ENCODE measurements around the gene DRAM2.
A peak's percentile ranks its signal among the peaks of the same experiment; 100 is the strongest.

DRAM2 gene

DNA sequence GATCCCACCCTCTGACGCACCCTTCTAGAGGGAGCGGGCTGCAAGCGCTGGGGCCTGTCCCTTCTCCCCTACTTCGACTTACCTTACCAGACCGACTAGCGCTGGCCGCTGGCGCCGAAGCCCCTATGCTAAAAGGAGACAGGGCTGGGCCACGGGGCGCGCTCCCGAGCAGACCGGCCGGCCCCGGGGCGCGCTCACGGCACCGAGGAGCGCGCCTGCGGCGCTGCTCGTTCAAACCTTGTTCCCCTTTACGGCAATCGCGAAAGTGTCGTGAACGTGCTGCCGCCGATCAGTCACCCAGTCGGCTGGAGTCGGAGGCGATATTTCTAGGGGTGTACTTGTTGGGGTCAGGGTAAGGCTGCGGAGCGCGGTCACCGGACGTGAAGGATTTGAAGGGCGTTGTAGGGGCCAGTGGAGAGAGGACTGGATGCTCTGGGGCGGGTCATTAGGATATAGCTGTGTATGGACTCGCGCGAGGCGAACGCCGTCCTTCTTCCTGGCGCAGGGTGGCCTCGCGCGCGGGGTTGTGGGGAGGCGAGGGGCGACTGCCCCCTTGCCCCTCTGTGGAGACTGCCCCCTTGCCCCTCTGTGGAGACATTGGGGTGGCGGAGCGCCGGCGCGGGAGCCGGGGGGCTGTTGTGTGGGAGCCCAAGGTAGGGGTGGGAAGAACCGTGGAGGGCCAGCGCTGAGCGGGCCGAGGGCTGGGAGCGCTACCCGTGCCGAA lies at the start of gene DRAM2, which contains the start of gene CEPT1:
TSS of gene DRAM2 (minus strand) at position 138 of the 724 bp plus-strand sequence. CDS start 8,539 bp downstream, outside the sequence.
TSS of gene CEPT1 (plus strand) at position 268 of the 724 bp plus-strand sequence. CDS start 7,492 bp downstream, outside the sequence.
- Histone ChIP-seq H3K4me3 (peak within 1 kb of the TSS; percentile 92), H3K27ac (peak within 1 kb of the TSS; percentile 96), H3K9me3 (ENCODE audit: low read depth, low read length) (no peaks in the 10 kb centered on the region), H3K9ac (ENCODE audit: insufficient read length) (peak within 1 kb of the TSS; percentile 88), H3K36me3 (ENCODE audit: insufficient read depth, low read length) (peaks cover 22% of the 10 kb centered on the region)
- TF ChIP-seq EZH2 (IDR thresholded peaks at IDR 0.05) (no peak), FOXP2 (optimal IDR thresholded peaks at IDR 0.05; ENCODE audit: control extremely low read depth, extremely low read length, insufficient read depth) (no peak), POLR2AphosphoS5 (IDR thresholded peaks at IDR 0.05; ENCODE audit: borderline replicate concordance, low read depth, low read length) (peak; percentile 88)
- DNase-seq (ENCODE audit: low read depth, low spot score): peak; percentile 72

DNA sequence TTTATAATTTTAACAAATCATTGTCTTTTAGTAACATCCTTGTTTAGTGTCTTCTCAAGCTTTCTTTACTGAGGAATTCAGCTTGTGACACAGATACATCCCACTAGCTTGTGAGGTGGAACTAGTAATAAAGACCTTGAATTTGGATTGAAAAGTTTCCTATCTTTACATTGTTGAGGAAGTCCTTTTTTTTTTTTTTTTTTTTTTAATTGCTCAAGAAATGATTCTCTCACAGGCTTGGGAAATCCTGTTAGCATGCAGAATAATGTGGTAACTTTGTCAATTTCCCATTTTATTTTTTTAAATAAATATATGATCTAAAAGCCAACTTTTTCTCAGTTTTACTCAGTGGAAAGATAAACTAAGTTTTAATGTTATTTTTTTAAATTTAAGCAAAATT lies 44.8 kb upstream of the DRAM2 start:
- Histone ChIP-seq H3K9ac (ENCODE audit: insufficient read length) (no peak overlapping the region), H3K4me3 (no peak overlapping the region), H3K36me3 (ENCODE audit: insufficient read depth, low read length) (peaks cover 53% of the 10 kb centered on the region), H3K27ac (no peak overlapping the region), H3K9me3 (ENCODE audit: low read depth, low read length) (no peaks in the 10 kb centered on the region)
- DNase-seq (ENCODE audit: low read depth, low spot score): no peak
- TF ChIP-seq EZH2 (IDR thresholded peaks at IDR 0.05) (no peak), POLR2AphosphoS5 (IDR thresholded peaks at IDR 0.05; ENCODE audit: borderline replicate concordance, low read depth, low read length) (no peak), FOXP2 (optimal IDR thresholded peaks at IDR 0.05; ENCODE audit: control extremely low read depth, extremely low read length, insufficient read depth) (no peak)

DNA sequence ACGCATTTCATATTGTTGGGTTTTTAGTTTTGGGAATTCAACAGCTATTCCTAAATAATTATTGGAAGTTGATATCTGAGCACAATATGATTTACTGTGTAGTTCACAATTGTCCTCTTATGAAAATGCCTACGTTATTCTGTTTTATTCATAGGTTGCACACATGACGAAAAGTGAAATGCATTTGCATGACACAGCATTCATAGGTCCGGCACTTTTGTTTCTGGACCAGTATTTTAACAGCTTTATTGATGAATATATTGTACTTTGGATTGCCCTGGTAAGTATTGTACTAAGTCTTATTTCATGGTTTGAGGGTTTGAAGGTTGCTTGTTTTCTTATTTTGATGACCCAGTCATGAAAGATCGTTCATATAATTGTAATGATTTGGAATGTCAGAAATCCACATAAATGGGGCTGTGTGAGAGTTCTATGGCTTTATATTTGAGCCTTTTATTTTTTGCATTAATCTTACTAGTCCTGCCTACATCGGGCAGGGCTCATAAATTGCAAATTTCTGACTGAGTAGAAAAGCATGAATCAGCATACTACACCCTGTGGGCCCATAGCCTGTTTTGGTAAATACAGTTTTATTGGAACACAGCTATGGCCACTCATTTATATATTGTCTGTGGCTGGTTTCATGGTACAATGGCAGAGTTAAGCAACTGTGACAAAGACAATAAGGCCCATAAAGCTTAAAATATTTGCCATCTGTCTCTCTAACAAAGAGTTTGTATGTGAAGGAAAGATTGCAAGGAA lies 43.6 kb upstream of the DRAM2 start:
- TF ChIP-seq EZH2 (IDR thresholded peaks at IDR 0.05): no peak
- no peak for TF ChIP-seq FOXP2 (optimal IDR thresholded peaks at IDR 0.05; ENCODE audit: control extremely low read depth, extremely low read length, insufficient read depth)
- TF ChIP-seq POLR2AphosphoS5 (IDR thresholded peaks at IDR 0.05; ENCODE audit: borderline replicate concordance, low read depth, low read length): no peak
- Histone ChIP-seq H3K36me3 (ENCODE audit: insufficient read depth, low read length) (peaks cover 57% of the 10 kb centered on the region), H3K9me3 (ENCODE audit: low read depth, low read length) (no peaks in the 10 kb centered on the region), H3K4me3 (no peak overlapping the region), H3K27ac (no peak overlapping the region), H3K9ac (ENCODE audit: insufficient read length) (no peak overlapping the region)
- no peak for DNase-seq (ENCODE audit: low read depth, low spot score)

DNA sequence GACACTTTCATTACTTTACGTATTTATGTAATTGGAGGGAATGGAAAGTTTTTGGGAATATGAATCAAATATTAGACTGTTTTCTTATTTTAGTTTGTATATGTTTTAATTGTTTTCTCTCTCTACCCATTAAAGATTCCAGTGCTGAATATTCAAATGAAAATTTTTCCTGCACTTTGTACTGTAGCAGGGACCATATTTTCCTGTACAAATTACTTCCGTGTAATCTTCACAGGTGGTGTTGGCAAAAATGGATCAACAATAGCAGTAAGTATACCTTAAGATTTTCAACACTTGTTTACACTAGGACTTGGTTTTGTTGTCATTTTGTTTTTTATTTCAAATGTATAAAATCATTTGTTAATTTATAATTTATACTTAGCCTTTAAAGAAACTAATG lies 42.2 kb upstream of the DRAM2 start:
- Histone ChIP-seq H3K9me3 (ENCODE audit: low read depth, low read length) (no peaks in the 10 kb centered on the region), H3K9ac (ENCODE audit: insufficient read length) (no peak overlapping the region), H3K36me3 (ENCODE audit: insufficient read depth, low read length) (peaks cover 51% of the 10 kb centered on the region), H3K27ac (no peak overlapping the region), H3K4me3 (no peak overlapping the region)
- no peak for DNase-seq (ENCODE audit: low read depth, low spot score)
- TF ChIP-seq FOXP2 (optimal IDR thresholded peaks at IDR 0.05; ENCODE audit: control extremely low read depth, extremely low read length, insufficient read depth): no peak
- TF ChIP-seq POLR2AphosphoS5 (IDR thresholded peaks at IDR 0.05; ENCODE audit: borderline replicate concordance, low read depth, low read length): no peak
- no peak for TF ChIP-seq EZH2 (IDR thresholded peaks at IDR 0.05)

DNA sequence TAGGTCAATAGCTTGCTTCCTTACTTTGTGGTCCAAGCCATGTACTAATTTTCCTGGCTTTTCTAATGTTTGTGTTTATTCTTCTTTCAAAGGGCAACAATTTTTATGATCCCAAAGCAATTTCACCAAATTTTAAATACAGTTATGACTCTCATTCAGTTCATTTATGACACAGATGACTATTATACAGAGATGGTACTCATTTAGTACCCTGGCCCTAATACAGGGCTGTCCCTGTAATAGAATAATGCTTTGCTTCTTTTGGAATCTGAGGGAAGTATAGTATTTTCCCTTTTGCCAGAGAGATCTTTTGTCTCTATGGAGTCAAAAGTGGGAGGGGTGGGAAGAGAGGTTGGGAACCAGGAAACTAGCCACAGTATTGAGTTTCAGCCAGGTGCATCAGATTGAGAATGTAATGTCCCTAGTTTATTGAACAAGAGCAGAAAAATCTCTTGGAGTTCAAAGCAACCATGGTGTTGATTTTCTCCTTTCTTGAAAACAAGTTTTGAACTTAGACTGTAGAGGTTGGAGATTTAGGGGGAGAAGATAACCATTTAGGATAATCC lies 40.2 kb upstream of the DRAM2 start:
- no peak for TF ChIP-seq POLR2AphosphoS5 (IDR thresholded peaks at IDR 0.05; ENCODE audit: borderline replicate concordance, low read depth, low read length)
- Histone ChIP-seq H3K9me3 (ENCODE audit: low read depth, low read length) (no peaks in the 10 kb centered on the region), H3K36me3 (ENCODE audit: insufficient read depth, low read length) (peaks cover 40% of the 10 kb centered on the region), H3K9ac (ENCODE audit: insufficient read length) (no peak overlapping the region), H3K4me3 (no peak overlapping the region), H3K27ac (no peak overlapping the region)
- DNase-seq (ENCODE audit: low read depth, low spot score): no peak

DNA sequence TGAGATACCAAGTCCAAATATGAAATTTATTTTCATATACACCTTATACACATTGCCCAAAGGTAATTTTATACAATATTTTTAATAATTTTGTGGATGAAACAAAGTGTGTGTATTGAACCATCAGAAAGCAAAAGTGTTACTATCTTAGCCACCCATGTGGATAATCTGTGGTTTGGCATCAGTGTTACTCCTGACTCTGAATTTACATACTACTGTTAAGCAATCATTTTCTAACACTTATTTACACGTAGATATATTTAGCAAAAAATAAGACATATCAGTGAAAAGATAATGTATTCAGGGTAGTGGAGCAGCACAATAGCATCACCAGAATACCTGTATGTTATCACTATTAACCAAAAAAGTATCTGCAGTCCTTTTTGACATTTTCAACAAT lies 36.8 kb upstream of the DRAM2 start:
- Histone ChIP-seq H3K4me3 (no peak overlapping the region), H3K36me3 (ENCODE audit: insufficient read depth, low read length) (peaks cover 36% of the 10 kb centered on the region), H3K27ac (no peak overlapping the region), H3K9me3 (ENCODE audit: low read depth, low read length) (no peaks in the 10 kb centered on the region), H3K9ac (ENCODE audit: insufficient read length) (no peak overlapping the region)
- no peak for DNase-seq (ENCODE audit: low read depth, low spot score)
- TF ChIP-seq POLR2AphosphoS5 (IDR thresholded peaks at IDR 0.05; ENCODE audit: borderline replicate concordance, low read depth, low read length) (no peak), FOXP2 (optimal IDR thresholded peaks at IDR 0.05; ENCODE audit: control extremely low read depth, extremely low read length, insufficient read depth) (no peak), EZH2 (IDR thresholded peaks at IDR 0.05) (no peak)

DNA sequence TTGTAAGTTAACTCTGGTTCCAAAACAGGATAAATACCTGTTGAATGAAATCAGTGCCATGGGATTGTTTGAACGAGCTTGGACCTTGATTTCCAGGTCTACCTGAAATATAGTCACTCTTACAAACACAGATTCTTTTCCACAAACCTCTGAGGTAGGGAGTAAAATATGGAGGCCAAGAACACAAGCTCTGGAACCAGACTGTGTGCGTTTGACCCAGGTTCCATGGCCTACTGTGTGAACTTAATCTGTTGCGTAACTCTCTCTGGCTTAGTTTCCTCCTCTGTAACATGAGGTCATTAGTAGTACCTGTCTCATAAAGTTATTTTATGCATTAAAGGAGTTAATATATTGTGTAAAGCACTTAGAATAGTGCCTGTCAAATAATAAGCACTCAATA lies 35.5 kb upstream of the DRAM2 start:
- Histone ChIP-seq H3K4me3 (no peak overlapping the region), H3K36me3 (ENCODE audit: insufficient read depth, low read length) (peaks cover 39% of the 10 kb centered on the region), H3K9me3 (ENCODE audit: low read depth, low read length) (no peaks in the 10 kb centered on the region), H3K9ac (ENCODE audit: insufficient read length) (no peak overlapping the region), H3K27ac (no peak overlapping the region)
- TF ChIP-seq FOXP2 (optimal IDR thresholded peaks at IDR 0.05; ENCODE audit: control extremely low read depth, extremely low read length, insufficient read depth) (no peak), EZH2 (IDR thresholded peaks at IDR 0.05) (no peak), POLR2AphosphoS5 (IDR thresholded peaks at IDR 0.05; ENCODE audit: borderline replicate concordance, low read depth, low read length) (no peak)
- no peak for DNase-seq (ENCODE audit: low read depth, low spot score)

DNA sequence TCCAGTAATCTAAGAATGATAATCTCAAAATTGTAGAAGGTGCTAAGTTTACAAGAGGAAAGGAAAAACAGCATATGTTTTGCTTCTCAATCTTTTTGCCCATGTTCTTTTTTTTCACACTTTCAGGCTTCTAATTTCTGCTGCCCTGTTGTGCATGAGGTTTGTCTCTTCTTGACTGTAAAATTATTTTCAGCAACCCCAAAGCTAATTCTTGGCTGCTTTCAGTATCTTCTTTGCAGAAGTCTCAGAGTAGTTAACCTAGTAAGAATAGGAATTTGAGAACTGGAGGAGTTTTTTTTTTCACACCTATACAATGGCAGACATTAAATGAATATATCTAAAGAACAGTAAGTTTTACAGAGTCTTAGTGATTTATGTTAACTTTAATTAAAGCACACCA lies 34.2 kb upstream of the DRAM2 start:
- no peaks in the 10 kb centered on the region for H3K9me3 ChIP-seq (ENCODE audit: low read depth, low read length)
- TF ChIP-seq EZH2 (IDR thresholded peaks at IDR 0.05) (no peak), FOXP2 (optimal IDR thresholded peaks at IDR 0.05; ENCODE audit: control extremely low read depth, extremely low read length, insufficient read depth) (no peak), POLR2AphosphoS5 (IDR thresholded peaks at IDR 0.05; ENCODE audit: borderline replicate concordance, low read depth, low read length) (no peak)
- DNase-seq (ENCODE audit: low read depth, low spot score): no peak
- H3K36me3 ChIP-seq (ENCODE audit: insufficient read depth, low read length): peaks cover 42% of the 10 kb centered on the region
- no peak overlapping the region for H3K9ac ChIP-seq (ENCODE audit: insufficient read length)
- H3K4me3 ChIP-seq: no peak overlapping the region
- H3K27ac ChIP-seq: no peak overlapping the region
